Measurements from ENCODE around the gene LBHD2. TPM values are rescaled to one million over a fixed set of nuclear protein-coding genes. Genes with fewer than 3 reads are reported as not detected.
A peak's percentile ranks its signal among the peaks of the same experiment; 100 is the strongest.

Gene LBHD2
- total RNA-seq, 1 donor from 2014 or later = not detected

GRCh38 chr14:103058164-103059055 lies 25.6 kb upstream of the LBHD2 start:
- peaks cover 54% of the 10 kb centered on the region for H3K27me3 Mint-ChIP-seq (ENCODE audit: low read depth)
- H3K4me3 Mint-ChIP-seq (ENCODE audit: low read depth) = peak overlapping the region; percentile 26
- intact Hi-C loops (cut with micrococcal nuclease) = no loop called here
- H3K36me3 Mint-ChIP-seq (ENCODE audit: low read depth) = no peaks in the 10 kb centered on the region
- no peak for DNase-seq (ENCODE audit: low spot score)
- no peaks in the 10 kb centered on the region for H3K4me1 Mint-ChIP-seq (ENCODE audit: low read depth)
- H3K9me3 Mint-ChIP-seq = no peaks in the 10 kb centered on the region
- H3K27ac Mint-ChIP-seq = no peak overlapping the region

GRCh38 chr14:103059556-103059955 lies 24.5 kb upstream of the LBHD2 start:
- DNase-seq (ENCODE audit: low spot score) = no peak
- H3K4me1 Mint-ChIP-seq (ENCODE audit: low read depth) = no peaks in the 10 kb centered on the region
- H3K27ac Mint-ChIP-seq = no peak overlapping the region
- no peaks in the 10 kb centered on the region for H3K36me3 Mint-ChIP-seq (ENCODE audit: low read depth)
- peaks cover 54% of the 10 kb centered on the region for H3K27me3 Mint-ChIP-seq (ENCODE audit: low read depth)
- intact Hi-C loops (cut with micrococcal nuclease) = no loop called here
- no peaks in the 10 kb centered on the region for H3K9me3 Mint-ChIP-seq
- no peak overlapping the region for H3K4me3 Mint-ChIP-seq (ENCODE audit: low read depth)

DNA sequence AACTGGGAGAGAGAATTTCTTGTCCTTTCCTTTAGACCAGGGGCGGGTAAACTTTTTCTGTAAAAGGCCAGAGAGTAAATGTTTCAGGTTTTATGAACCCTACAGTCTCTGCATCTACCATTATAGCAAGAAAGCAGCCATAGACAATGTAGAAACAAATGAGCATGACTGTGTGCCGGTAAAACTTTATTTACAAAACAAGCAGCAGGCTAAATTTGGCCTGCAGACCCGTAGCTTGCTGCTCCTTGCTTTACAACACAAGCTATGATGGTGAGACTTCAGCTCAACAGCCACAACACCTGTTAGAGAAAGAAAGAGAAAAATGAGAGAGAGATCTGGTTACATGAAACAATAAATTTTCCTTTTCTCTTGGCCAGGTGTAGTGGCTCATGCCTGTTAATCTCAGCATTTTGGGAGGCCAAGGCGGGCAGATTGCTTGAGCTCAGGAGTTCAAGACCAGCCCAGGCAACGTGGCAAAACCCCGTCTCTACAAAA lies 22.5 kb upstream of the LBHD2 start:
- Mint-ChIP-seq H3K27me3 (ENCODE audit: low read depth) (peaks cover 36% of the 10 kb centered on the region), H3K4me3 (ENCODE audit: low read depth) (no peak overlapping the region), H3K4me1 (ENCODE audit: low read depth) (no peaks in the 10 kb centered on the region), H3K27ac (no peak overlapping the region), H3K9me3 (no peaks in the 10 kb centered on the region), H3K36me3 (ENCODE audit: low read depth) (no peaks in the 10 kb centered on the region)
- no peak for DNase-seq (ENCODE audit: low spot score)
- intact Hi-C loops (cut with micrococcal nuclease) = no loop called here

- intact Hi-C loops (cut with micrococcal nuclease) = no loop called here
- Mint-ChIP-seq H3K27me3 (ENCODE audit: low read depth) (peaks cover 21% of the 10 kb centered on the region), H3K4me1 (ENCODE audit: low read depth) (no peaks in the 10 kb centered on the region), H3K27ac (no peak overlapping the region), H3K36me3 (ENCODE audit: low read depth) (no peaks in the 10 kb centered on the region), H3K4me3 (ENCODE audit: low read depth) (no peak overlapping the region), H3K9me3 (no peaks in the 10 kb centered on the region)
- no peak for DNase-seq (ENCODE audit: low spot score)
Observed at GRCh38 chr14:103064436-103064835, 19.6 kb upstream of the LBHD2 start.

DNA sequence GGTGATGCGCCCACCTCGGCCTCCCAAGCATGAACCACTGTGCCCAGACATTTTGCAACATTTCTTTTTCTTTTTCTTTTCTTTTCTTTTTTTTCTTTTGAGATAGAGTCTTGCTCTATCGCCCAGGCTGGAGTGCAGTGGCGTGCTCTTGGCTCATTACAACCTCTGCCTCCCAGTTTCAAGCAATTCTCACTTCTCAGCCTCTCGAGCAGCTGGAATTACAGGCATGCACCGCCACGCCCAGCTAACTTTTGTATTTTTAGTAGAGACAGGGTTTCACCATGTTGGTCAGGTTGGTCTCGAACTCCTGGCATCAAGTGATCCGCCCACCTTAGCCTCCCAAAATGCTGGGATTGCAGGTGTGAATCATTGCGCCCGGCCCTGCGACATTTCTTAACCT lies 19.0 kb upstream of the LBHD2 start:
- Mint-ChIP-seq H3K27me3 (ENCODE audit: low read depth) (peaks cover 17% of the 10 kb centered on the region), H3K36me3 (ENCODE audit: low read depth) (no peaks in the 10 kb centered on the region), H3K4me1 (ENCODE audit: low read depth) (no peaks in the 10 kb centered on the region), H3K27ac (no peak overlapping the region), H3K9me3 (no peaks in the 10 kb centered on the region), H3K4me3 (ENCODE audit: low read depth) (no peak overlapping the region)
- intact Hi-C loops (cut with micrococcal nuclease) = no loop called here
- no peak for DNase-seq (ENCODE audit: low spot score)

DNA sequence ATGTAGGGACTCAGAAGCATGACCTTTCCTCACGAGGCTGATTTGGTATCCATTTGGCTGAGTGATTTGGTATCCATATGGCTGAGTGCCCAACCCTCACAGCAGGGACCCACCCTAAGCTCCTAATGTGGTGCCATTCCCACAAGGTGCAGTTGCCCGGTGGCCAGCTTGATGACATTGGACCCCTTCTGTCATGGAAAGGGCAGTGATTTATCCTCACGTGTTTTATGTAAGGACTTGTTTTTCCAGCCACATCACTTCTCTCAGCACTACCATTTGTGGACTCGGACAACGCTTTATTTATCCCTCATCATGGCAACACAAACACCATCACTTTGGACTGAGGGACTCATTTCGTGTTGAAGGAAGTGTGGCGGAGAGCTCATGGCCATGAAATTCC lies 18.1 kb upstream of the LBHD2 start:
- Mint-ChIP-seq H3K9me3 (no peaks in the 10 kb centered on the region), H3K27ac (no peak overlapping the region), H3K4me3 (ENCODE audit: low read depth) (no peak overlapping the region), H3K27me3 (ENCODE audit: low read depth) (peaks cover 13% of the 10 kb centered on the region), H3K4me1 (ENCODE audit: low read depth) (no peaks in the 10 kb centered on the region), H3K36me3 (ENCODE audit: low read depth) (no peaks in the 10 kb centered on the region)
- intact Hi-C loops (cut with micrococcal nuclease) = no loop called here
- no peak for DNase-seq (ENCODE audit: low spot score)

GRCh38 chr14:103066399-103066798 lies 17.6 kb upstream of the LBHD2 start:
- Mint-ChIP-seq H3K27me3 (ENCODE audit: low read depth) (peaks cover 12% of the 10 kb centered on the region), H3K9me3 (no peaks in the 10 kb centered on the region), H3K4me1 (ENCODE audit: low read depth) (no peaks in the 10 kb centered on the region), H3K36me3 (ENCODE audit: low read depth) (no peaks in the 10 kb centered on the region), H3K27ac (no peak overlapping the region), H3K4me3 (ENCODE audit: low read depth) (no peak overlapping the region)
- DNase-seq (ENCODE audit: low spot score) = no peak
- intact Hi-C loops (cut with micrococcal nuclease) = no loop called here

GRCh38 chr14:103067231-103067954 lies 16.6 kb upstream of the LBHD2 start:
- no peaks in the 10 kb centered on the region for H3K9me3 Mint-ChIP-seq
- peaks cover 5% of the 10 kb centered on the region for H3K27me3 Mint-ChIP-seq (ENCODE audit: low read depth)
- H3K4me3 Mint-ChIP-seq (ENCODE audit: low read depth) = no peak overlapping the region
- intact Hi-C loops (cut with micrococcal nuclease) = no loop called here
- H3K36me3 Mint-ChIP-seq (ENCODE audit: low read depth) = no peaks in the 10 kb centered on the region
- no peak overlapping the region for H3K27ac Mint-ChIP-seq
- DNase-seq (ENCODE audit: low spot score) = no peak
- H3K4me1 Mint-ChIP-seq (ENCODE audit: low read depth) = no peaks in the 10 kb centered on the region

GRCh38 chr14:103068351-103069073 lies 15.5 kb upstream of the LBHD2 start:
- H3K27ac Mint-ChIP-seq = no peak overlapping the region
- intact Hi-C loops (cut with micrococcal nuclease) = no loop called here
- H3K4me3 Mint-ChIP-seq (ENCODE audit: low read depth) = no peak overlapping the region
- no peaks in the 10 kb centered on the region for H3K36me3 Mint-ChIP-seq (ENCODE audit: low read depth)
- no peak for DNase-seq (ENCODE audit: low spot score)
- H3K27me3 Mint-ChIP-seq (ENCODE audit: low read depth) = peaks cover 4% of the 10 kb centered on the region
- H3K9me3 Mint-ChIP-seq = no peaks in the 10 kb centered on the region
- H3K4me1 Mint-ChIP-seq (ENCODE audit: low read depth) = no peaks in the 10 kb centered on the region

- Mint-ChIP-seq H3K27ac (no peak overlapping the region), H3K27me3 (ENCODE audit: low read depth) (peaks cover 5% of the 10 kb centered on the region), H3K4me3 (ENCODE audit: low read depth) (no peak overlapping the region), H3K36me3 (ENCODE audit: low read depth) (no peaks in the 10 kb centered on the region), H3K9me3 (no peaks in the 10 kb centered on the region), H3K4me1 (ENCODE audit: low read depth) (no peaks in the 10 kb centered on the region)
- intact Hi-C loops (cut with micrococcal nuclease) = loop anchor here (10.0 kb wide), 1 partner anchor 376 kb away; no protein-coding TSS in a partner anchor
- DNase-seq (ENCODE audit: low spot score) = no peak
Observed at GRCh38 chr14:103070263-103070885, 13.6 kb upstream of the LBHD2 start.

- H3K27me3 Mint-ChIP-seq (ENCODE audit: low read depth) = peaks cover 5% of the 10 kb centered on the region
- no peaks in the 10 kb centered on the region for H3K9me3 Mint-ChIP-seq
- H3K36me3 Mint-ChIP-seq (ENCODE audit: low read depth) = no peaks in the 10 kb centered on the region
- no peak overlapping the region for H3K27ac Mint-ChIP-seq
- no peaks in the 10 kb centered on the region for H3K4me1 Mint-ChIP-seq (ENCODE audit: low read depth)
- intact Hi-C loops (cut with micrococcal nuclease) = loop anchor here (10.0 kb wide), 1 partner anchor 376 kb away; no protein-coding TSS in a partner anchor
- H3K4me3 Mint-ChIP-seq (ENCODE audit: low read depth) = no peak overlapping the region
- no peak for DNase-seq (ENCODE audit: low spot score)
Observed at GRCh38 chr14:103070971-103071542, 13.0 kb upstream of the LBHD2 start.

Data from activated T-helper 2 cell treated with anti-CD3 and anti-CD28 coated beads, Interferon-gamma antibody, Interleukin-2, Interleukin-4, amounts not matched to agents 10 μg/mL and 5 μg/mL and 100 μg/mL, durations not matched to agents 14 hours and 24 hours and 36 hours (primary cell).